HG02884 (cell line): Measurements from ENCODE around the gene FAM210A.
A peak's percentile ranks its signal among the peaks of the same experiment; 100 is the strongest.

ENCODE experiments used
- ATAC-seq: cut with Tn5 transposase; IDR thresholded peaks from one replicate; pipeline ENCODE4 v1.9.1; 2021; ENCODE audit warnings: mild to moderate bottlenecking, moderate library complexity; ENCODE audit not compliant: unreplicated experiment

FAM210A gene

GRCh38 chr18:13649397-13650390, 76.7 kb downstream of the FAM210A start:
- no peak for ATAC-seq

DNA sequence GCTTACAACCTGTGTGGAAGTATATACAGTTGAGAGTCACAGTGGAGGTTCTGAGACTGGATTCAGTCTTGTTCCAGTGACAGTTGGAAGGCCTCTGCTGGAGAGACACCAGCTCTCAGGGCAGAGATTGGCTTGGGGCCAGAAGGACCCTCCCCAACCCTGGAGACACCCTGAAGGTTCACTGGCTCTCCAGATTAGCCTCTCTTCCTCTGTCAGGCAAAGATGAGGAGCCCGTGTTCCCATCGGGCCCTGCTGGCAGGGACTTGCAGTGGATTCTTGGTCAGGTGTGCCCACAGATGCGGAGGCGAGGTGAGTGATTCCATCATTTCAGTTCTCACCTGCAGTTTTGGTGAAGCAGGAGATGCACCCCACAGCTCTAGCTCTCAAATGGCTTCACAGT, 78.6 kb downstream of the FAM210A start:
- no peak for ATAC-seq

DNA sequence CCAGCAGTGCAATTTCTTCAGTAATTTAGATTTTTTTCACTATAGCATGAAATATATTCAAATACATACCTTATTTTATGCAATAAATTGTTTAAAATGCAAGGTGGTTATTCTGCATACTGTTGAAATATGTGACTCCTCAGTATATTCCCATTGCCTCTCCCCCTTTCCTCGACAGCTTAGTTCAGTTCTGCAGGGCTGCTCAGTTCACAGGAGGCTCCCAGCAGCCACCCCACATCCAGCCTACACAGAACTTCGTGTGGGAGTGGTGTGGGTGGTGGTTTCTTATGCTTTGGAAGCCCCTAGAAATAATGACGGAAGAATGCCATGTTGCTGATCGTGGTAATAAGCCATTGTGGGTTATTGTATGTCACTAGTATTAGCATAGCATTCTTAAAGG, 79.7 kb downstream of the FAM210A start:
- no peak for ATAC-seq

GRCh38 chr18:13645093-13645492, 81.3 kb downstream of the FAM210A start:
- ATAC-seq: no peak

DNA sequence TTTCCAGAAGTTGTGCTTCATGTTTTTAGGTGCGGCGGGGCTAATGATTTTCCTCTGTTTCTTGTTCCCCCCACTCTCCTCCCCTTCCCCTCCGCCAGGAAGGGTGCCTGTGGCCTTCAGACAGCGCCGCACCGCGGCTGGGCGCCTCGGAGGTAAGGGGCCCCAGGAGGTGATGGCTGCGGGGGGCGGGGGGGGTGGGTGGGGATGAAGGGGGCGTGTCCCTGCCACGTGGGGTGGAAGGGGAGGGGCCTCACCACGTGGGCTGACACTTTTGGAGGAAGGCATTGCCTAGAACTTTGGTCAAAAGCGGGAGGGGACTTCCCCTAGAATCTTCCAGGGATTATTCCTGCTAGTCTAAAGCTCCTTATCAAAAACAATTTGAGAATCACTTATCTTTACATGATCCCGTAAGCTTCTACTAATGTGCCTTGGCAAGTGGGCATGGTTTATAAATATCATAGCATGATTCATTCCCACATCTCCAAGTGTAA, 83.1 kb downstream of the FAM210A start:
- ATAC-seq: no peak

DNA sequence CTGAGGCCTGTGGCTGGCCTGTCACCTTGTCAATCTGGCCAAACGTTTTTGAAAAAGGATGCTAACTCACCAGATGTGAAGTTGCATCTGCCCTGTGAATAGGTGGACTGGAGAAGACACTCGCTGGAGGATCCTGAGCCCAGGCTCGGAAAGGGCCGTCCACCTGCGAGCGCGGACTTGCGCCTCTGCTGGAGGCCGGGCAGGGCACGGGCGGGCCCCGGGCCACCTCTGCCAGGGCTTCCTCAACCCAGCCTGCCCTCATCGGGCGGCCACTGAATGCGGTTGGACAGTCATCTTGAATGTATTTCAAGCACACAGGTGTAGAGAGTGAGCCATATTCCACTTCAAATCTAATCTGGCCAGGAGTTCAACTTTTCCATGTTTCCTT, 83.9 kb downstream of the FAM210A start:
- no peak for ATAC-seq

DNA sequence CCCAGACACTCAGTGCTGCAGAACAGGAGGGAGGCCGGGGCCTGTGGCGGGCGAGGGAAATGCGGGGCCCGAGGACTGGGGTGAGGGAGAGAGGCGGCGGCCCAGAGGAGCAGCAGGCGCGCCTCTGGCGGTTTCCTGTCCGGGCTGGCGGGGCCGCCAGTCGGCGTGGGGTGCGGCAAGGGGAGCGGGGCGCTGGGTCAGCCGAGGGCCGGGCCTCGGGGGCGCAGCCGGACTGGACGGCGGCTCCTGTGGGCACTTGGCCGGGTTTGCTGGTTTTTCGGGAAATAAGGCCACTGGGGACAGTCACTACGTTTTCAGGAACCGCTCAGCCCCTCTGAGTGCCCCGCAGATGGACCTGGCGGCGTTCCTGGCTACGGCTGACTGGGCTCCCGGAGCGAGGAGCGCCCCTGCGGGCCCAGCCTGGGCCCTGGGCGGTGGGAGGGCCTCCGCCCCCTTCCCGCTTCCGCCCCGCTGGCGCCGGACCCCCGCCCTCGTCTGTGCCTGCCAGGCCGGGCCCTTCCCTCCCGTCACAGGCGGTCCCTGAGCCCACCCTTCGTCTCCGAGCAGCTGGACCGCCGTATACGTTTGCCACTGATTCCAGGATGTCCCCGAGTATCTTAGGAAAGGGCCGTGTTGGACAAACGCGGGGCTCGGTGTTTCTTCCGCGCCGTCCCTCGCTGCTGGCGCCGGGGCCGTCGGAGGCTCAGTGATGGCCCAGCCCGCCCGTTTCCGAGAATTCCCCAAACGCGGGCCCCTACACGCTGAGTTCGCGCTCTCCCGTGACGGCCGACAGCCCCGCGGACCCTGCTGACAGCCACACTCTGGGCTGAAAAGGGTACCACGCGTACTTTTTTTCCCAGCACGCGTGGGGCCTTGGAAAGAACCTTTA, 84.6 kb downstream of the FAM210A start:
- no peak for ATAC-seq

- no peak for ATAC-seq
Observed at GRCh38 chr18:13640266-13640860, 86.0 kb downstream of the FAM210A start.

- no peak for ATAC-seq
Observed at GRCh38 chr18:13638719-13639595, 87.4 kb downstream of the FAM210A start.

DNA sequence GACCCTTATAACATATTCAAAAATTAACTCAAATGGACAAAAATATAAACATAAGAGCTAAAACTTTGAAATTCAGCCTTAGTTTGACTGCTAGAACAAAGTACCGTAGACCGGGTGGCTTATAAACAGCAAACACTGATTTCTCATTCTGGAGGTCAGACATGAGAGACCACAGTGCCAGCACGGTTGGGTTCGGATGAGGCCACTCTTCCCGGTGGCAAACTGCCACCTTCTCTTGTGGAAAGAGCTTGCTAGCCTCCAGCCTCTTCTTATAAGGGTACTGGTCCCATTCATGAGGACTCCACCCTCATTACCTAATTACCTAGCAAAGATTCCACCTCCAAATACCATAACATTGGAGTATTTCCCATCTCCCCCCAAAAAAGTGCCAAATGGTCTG, 91.3 kb downstream of the FAM210A start:
- ATAC-seq: no peak

GRCh38 chr18:13633700-13634099, 92.7 kb downstream of the FAM210A start:
- ATAC-seq: no peak

DNA sequence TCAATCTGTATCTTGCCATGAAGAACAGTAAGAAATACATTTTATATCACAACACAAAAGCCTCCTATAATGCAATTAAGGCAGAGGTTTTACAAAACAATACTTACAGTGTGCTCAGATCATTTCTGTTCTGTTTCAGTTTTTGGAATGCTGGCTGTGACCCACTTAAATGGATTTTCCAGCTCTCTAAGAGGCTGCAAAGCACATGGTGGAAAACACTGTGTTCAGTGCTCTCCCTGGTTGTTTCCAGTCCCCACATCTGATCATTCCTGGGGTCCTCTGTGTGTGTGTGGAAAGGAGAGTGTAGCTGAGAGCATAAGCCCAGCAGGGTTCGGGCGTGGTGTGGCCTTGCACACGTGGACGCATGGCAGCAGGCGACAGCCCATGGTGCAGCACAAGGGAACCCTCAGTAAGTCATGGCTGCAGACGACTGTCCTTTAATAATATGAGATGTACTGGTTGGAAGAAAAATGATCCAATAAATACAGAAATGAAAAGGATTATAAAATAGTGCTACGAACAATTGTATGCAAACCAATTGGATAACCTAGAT, 95.6 kb downstream of the FAM210A start:
- ATAC-seq: no peak

DNA sequence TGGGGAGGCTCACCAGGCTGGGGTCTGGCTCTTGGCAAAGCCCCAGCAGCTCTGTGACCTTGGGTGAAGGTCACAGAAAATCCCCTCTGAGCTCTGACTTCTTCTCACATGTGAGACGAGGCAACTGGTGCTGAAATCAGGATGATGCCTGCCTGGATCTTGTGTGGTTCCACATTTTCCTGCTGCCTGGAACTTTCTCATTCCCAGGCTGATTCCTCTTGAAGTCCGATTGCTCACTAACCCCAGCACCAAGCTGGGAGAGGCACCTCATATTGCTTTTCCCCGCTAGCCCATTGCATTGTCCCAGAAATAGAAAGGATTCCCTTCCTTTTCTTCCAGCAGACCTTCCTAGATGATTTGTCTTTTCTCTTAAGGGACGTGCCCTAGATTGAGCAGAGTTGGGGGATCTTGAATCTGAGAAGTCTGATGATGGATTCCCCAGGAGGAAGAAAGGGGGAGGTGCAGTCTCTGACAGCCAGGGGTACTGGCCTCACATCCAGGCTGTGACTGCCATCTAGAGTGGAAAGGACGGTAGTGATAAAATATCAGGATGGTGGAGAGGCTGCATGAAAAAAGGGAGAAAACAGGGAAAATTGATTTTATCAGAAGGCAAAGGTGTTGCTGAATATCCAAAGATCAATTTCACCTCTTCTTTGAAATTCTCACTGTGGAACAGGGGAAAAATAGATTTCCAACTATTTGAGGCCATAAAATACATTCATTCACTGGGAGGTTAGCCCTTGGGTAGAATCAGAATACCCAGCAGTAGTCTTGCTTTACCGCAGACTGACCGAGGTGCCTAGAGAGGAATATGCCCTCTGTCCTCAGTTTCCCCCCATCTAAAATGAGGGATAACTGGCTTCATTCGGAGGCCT, 96.3 kb downstream of the FAM210A start:
- ATAC-seq: peak; percentile 90

DNA sequence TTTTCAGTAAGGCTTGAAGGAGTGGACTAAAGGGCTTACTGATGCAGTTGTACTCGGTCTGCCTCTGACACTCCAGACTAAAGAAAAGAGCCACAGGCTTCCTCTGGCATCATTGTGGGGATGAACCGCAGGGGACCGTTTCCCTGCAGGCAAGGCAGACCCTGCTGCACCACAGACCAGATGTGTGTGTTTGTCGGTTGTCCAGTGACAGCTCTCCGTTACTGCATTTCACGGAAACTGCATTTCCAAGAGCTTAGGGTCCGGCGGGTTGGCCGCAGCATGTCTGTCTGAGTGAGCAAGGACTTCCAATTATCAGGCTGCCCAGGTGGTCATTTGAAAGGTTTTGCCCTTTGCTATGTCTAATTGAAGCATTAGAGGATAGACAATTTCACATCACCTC, 98.1 kb downstream of the FAM210A start:
- ATAC-seq: no peak

DNA sequence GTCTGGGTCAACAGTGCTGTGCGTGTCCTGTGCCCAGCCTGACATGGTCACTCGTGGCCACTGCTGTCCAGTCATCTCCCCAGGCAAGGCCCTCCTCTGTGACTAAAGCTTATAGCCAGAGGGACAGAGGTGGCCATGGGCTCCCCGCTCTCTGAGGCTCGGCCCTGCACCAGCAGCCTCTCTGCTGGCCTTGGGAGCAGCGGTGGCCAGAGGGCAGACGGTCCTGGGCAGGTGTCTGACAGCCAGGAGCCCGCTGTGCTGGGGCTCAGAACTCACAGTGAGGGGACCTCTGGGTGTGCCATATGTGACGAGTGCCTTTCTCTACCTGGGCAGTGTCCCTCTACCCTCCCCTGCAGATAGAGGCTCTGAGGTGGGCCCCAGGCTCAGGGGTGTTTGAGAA, 98.7 kb downstream of the FAM210A start:
- no peak for ATAC-seq

GRCh38 chr18:13626544-13626908, 99.8 kb downstream of the FAM210A start:
- ATAC-seq: no peak

DNA sequence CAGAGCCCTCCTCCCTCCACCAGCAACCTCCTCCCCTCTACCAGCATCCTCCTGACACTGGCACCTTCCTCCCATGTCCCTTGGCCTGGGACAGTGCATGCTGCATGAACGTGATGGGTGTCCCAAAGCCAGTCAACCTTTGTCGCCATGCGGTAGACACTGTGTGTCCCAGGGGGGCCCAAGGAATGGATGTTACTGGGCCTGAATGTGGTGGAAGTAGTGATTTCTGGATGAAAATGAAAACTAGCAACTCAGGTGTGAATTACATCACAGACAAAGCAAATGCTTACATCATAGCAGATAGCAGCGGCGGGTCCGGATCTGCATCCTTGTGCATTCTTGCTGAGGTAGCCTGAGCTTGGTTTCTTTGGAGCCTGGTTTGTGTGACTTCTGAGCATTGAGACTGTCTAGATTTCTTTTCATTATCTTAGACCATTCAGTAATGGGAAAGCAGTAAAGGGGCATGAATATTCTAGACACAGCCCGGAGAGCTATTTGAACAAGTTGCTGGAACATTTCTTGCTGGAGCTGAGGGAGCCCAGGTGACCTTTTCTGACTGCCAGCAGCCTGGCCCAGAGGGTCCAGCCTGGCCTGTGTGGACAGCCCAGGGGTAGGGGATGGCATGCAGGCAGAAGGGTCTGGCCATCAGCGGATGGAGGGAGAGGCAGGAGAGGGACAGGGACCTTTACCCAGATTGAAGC, 100.4 kb downstream of the FAM210A start:
- ATAC-seq: no peak

GRCh38 chr18:13625355-13625754, 101.0 kb downstream of the FAM210A start:
- ATAC-seq: no peak
